SK-N-SH (cell line): ENCODE results near the gene DCP1B. TPM values are rescaled to one million over a fixed set of nuclear protein-coding genes. Genes with fewer than 3 reads are reported as not detected.

ENCODE experiments used
- CTCF ChIA-PET: fragments of 300-600, 350-600 bp; formaldehyde crosslinking; extraction: SDS; loops from one replicate; lab custom pipeline; 2021; lab: Yijun Ruan, JAX
- POLR2A ChIA-PET: fragments of 350-600 bp; sonication (Branson Sonifier 250); formaldehyde crosslinking; extraction: SDS; loops from one replicate; lab custom pipeline; 2020; ENCODE audit warnings: antibody characterized with exemption, inconsistent platforms; lab: Yijun Ruan, JAX
- DNase-seq: peaks from one replicate; pipeline ENCODE4 v3.0.0; 2012
- H2AFZ ChIP-seq: fragments of 200-600 bp; sonication (generic); 2 replicates; pipeline ENCODE4 v1.8.1; 2016; ENCODE audit warnings: antibody characterized with exemption, mild to moderate bottlenecking, low read depth
- H3F3A ChIP-seq: fragments of 200-600 bp; sonication (generic); replicated peaks from 2 replicates; pipeline ENCODE3; 2016; ENCODE audit warnings: antibody characterized with exemption, mild to moderate bottlenecking; ENCODE audit not compliant: insufficient read depth
- H3K27ac ChIP-seq, 2 experiments: fragments of 200-500 bp in 1 of 2; fragments of 200-600 bp in 1 of 2; sonication (Bioruptor generic) in 1 of 2; sonication (generic), shearing (Covaris generic) in 1 of 2; 2 replicates each; pipeline versions ENCODE4 v1.5.1 to v1.6.1; 2014 to 2016; ENCODE audit warnings: low read depth in 2 of 2, inconsistent platforms in 1 of 2, low read length in 1 of 2, mild to moderate bottlenecking in 1 of 2, mixed read lengths in 1 of 2
- H3K27me3 ChIP-seq: fragments of 200-600 bp; sonication (generic), shearing (Covaris generic); 2 replicates; pipeline ENCODE4 v1.6.1; 2016; ENCODE audit warnings: mixed run types; ENCODE audit not compliant: insufficient read depth
- H3K36me3 ChIP-seq, 2 experiments: fragments of 200-500 bp in 1 of 2; fragments of 200-600 bp in 1 of 2; sonication (Bioruptor generic) in 1 of 2; sonication (generic) in 1 of 2; replicated peaks in 1 of 2; 2 replicates each; pipeline versions ENCODE3 to v1.5.1; 2014 to 2016; ENCODE audit warnings: low read length in 1 of 2, mild to moderate bottlenecking in 1 of 2; ENCODE audit not compliant: insufficient read depth in 2 of 2, control insufficient read depth in 1 of 2
- H3K4me1 ChIP-seq, 2 experiments: fragments of 200-500 bp in 1 of 2; fragments of 200-600 bp in 1 of 2; sonication (Bioruptor generic) in 1 of 2; sonication (generic), shearing (Covaris generic) in 1 of 2; 2 replicates each; pipeline versions ENCODE4 v1.5.1 to v1.6.1; 2014 to 2016; ENCODE audit warnings: low read depth in 1 of 2, low read length in 1 of 2, mixed run types in 1 of 2; ENCODE audit not compliant: insufficient read depth in 2 of 2, control insufficient read depth in 1 of 2
- H3K4me2 ChIP-seq: fragments of 200-600 bp; sonication (generic), shearing (Covaris generic); 2 replicates; pipeline ENCODE4 v1.6.1; 2017; ENCODE audit warnings: mixed run types
- H3K4me3 ChIP-seq, 2 experiments: fragments of 200-500 bp in 1 of 2; fragments of 200-600 bp in 1 of 2; sonication (Bioruptor generic) in 1 of 2; sonication (generic), shearing (Covaris generic) in 1 of 2; 2 replicates each; pipeline versions ENCODE4 v1.5.1 to v1.8.1; 2014 to 2016; ENCODE audit warnings: low read depth in 2 of 2, inconsistent platforms in 1 of 2, low read length in 1 of 2, mild to moderate bottlenecking in 1 of 2, mixed read lengths in 1 of 2, moderate library complexity in 1 of 2
- H3K79me2 ChIP-seq: fragments of 200-600 bp; sonication (generic); 2 replicates; pipeline ENCODE4 v1.8.1; 2017; ENCODE audit warnings: mild to moderate bottlenecking; ENCODE audit not compliant: insufficient read depth
- H3K9ac ChIP-seq: fragments of 200-600 bp; sonication (generic); 2 replicates; pipeline ENCODE4 v1.6.1; 2017; ENCODE audit warnings: mixed run types
- H3K9me2 ChIP-seq: fragments of 200-600 bp; sonication (generic); 2 replicates; pipeline ENCODE4 v1.6.1; 2017; ENCODE audit warnings: mixed run types
- H3K9me3 ChIP-seq: fragments of 200-600 bp; sonication (generic); 2 replicates; pipeline ENCODE4 v1.6.1; 2017; ENCODE audit warnings: mixed run types, mild to moderate bottlenecking, moderate library complexity
- H4K20me1 ChIP-seq: fragments of 200-600 bp; sonication (generic); 2 replicates; pipeline ENCODE4 v1.6.1; 2017; ENCODE audit warnings: mild to moderate bottlenecking, mixed run types; ENCODE audit not compliant: insufficient read depth
- JUND ChIP-seq: IDR thresholded peaks from 2 replicates; pipeline ENCODE4 v1.4.0; 2012
- TAF1 ChIP-seq: IDR thresholded peaks from 2 replicates; pipeline ENCODE4 v1.6.1; 2012; ENCODE audit warnings: low read depth, mild to moderate bottlenecking, low read length, moderate library complexity, borderline replicate concordance
- USF1 ChIP-seq: IDR thresholded peaks from 2 replicates; pipeline ENCODE4 v1.4.0; 2012; ENCODE audit warnings: low read depth, borderline replicate concordance
- USF2 ChIP-seq: fragments of 150-350 bp; IDR thresholded peaks from 2 replicates; pipeline ENCODE4 v1.6.1; 2017; ENCODE audit warnings: antibody characterized with exemption, low read length, low read depth, borderline replicate concordance
- ZBTB33 ChIP-seq: IDR thresholded peaks from 2 replicates; pipeline ENCODE4 v1.4.0; 2012; ENCODE audit warnings: low read depth, borderline replicate concordance
- WGBS: methylation state at CpG from one replicate; pipeline ENCODE4 v1.1.6; 2017; ENCODE audit warnings: low lambda C conversion rate; 5-methylcytosine and 5-hydroxymethylcytosine counted together
- polyA plus RNA-seq, 3 experiments: library from polyadenylated mRNA; depleted of rRNA; stranded (reverse); fragments of >200 nt; gene quantifications; 2 replicates each; pipeline ENCODE4 v1.2.3, GENCODE V29; 2012
- TF ChIP-seq, protein P1 (sequence below): IDR thresholded peaks from 2 replicates; pipeline ENCODE4 v1.6.1; 2012; ENCODE audit warnings: mild to moderate bottlenecking, low read depth, low read length, moderate library complexity

DCP1B gene
- polyA plus RNA-seq, 1 of the 3 experiments (the other 2 are of a cell fraction): 18.8 TPM

DNA sequence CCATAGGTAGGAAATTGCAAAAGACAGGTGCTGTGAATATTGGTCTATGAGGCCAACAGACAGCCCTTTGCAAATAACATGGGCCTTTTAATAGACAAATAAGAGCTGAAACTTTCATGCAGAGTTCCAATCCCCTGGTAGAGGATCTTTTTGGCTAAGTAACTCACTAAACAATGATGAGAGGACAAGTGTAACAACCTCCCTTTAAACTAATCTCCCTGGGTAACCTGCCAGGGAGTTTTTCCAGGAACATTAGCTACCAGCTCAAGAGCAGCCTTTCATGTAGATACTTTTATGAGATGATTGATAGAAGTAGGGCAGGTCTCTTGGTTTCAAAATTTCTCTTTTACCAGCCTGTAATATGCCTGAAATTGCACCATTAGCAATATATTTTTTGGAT lies 34.8 kb upstream of the DCP1B start:
- POLR2A ChIA-PET: no interaction called here
- DNase-seq: no peak
- H3K9ac ChIP-seq: no peak overlapping the region
- no peak overlapping the region for H2AFZ ChIP-seq
- no peak for TF ChIP-seq JUND
- no peak for TF ChIP-seq ZBTB33
- TF ChIP-seq USF1: no peak
- no peak for TF ChIP-seq USF2
- no peak overlapping the region for H3K4me3 ChIP-seq
- no peak overlapping the region for H3K27ac ChIP-seq
- H3K27me3 ChIP-seq: peaks cover 18% of the 10 kb centered on the region; the same call in 1 of the 2 replicates
- H4K20me1 ChIP-seq: no peaks in the 10 kb centered on the region
- H3F3A ChIP-seq: no peaks in the 10 kb centered on the region
- no peaks in the 10 kb centered on the region for H3K36me3 ChIP-seq
- no peak overlapping the region for H3K4me2 ChIP-seq
- H3K9me2 ChIP-seq: no peaks in the 10 kb centered on the region
- peaks cover 0 to 9% of the 10 kb centered on the region in 2 experiments; a peak in 1 of 4 replicates for H3K4me1 ChIP-seq
- no peaks in the 10 kb centered on the region for H3K79me2 ChIP-seq
- CTCF ChIA-PET: interaction anchor here (1.2 to 7.7 kb wide), 2 partner anchors 13 to 544 kb away, joined by 6 to 48 read pairs; no protein-coding TSS in a partner anchor
- no peaks in the 10 kb centered on the region for H3K9me3 ChIP-seq

DNA sequence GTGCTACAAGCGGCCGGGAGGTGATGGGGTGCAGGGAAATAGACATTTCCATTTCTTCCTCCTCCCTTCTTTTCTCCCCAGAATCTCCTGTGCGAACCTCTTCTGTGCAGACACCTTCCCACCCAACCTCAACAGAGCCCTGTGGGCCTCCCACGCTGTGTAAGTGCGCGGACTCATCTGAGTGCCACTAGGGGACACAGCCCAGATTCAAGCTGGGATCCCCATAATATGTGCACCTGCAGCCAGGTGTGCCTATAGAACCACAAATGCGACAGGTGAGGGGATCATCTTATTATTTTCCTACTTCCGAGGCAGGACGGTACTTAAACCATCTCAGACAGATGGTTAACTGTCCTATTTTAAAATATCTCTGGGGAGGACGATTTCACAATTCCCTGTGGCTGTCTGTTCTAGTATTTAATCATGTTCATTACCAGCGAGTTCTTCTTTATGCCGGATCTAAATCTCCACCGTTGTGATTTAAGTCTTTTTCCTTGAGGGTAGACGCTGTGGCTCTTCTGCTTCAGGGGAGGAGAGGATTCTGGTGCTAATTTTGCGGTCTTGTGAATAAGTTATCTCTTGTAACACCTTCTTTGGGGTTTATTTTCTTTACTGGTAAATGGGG lies 31.3 kb upstream of the DCP1B start:
- Histone ChIP-seq H3K4me3 (peak overlapping the region; percentile 35 to 56; a peak in 3 of 4 replicates), H3K9me3 (no peaks in the 10 kb centered on the region), H3K27me3 (peaks cover 22% of the 10 kb centered on the region; the same call in 1 of the 2 replicates)
- WGBS: 67% methylated on average over 15 of the region's 15 CpGs
- POLR2A ChIA-PET: no interaction called here
- DNase-seq: no peak
- TF ChIP-seq, protein P1, sequence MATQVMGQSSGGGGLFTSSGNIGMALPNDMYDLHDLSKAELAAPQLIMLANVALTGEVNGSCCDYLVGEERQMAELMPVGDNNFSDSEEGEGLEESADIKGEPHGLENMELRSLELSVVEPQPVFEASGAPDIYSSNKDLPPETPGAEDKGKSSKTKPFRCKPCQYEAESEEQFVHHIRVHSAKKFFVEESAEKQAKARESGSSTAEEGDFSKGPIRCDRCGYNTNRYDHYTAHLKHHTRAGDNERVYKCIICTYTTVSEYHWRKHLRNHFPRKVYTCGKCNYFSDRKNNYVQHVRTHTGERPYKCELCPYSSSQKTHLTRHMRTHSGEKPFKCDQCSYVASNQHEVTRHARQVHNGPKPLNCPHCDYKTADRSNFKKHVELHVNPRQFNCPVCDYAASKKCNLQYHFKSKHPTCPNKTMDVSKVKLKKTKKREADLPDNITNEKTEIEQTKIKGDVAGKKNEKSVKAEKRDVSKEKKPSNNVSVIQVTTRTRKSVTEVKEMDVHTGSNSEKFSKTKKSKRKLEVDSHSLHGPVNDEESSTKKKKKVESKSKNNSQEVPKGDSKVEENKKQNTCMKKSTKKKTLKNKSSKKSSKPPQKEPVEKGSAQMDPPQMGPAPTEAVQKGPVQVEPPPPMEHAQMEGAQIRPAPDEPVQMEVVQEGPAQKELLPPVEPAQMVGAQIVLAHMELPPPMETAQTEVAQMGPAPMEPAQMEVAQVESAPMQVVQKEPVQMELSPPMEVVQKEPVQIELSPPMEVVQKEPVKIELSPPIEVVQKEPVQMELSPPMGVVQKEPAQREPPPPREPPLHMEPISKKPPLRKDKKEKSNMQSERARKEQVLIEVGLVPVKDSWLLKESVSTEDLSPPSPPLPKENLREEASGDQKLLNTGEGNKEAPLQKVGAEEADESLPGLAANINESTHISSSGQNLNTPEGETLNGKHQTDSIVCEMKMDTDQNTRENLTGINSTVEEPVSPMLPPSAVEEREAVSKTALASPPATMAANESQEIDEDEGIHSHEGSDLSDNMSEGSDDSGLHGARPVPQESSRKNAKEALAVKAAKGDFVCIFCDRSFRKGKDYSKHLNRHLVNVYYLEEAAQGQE: no peak
- no peak for TF ChIP-seq TAF1
- TF ChIP-seq, all 33 proteins: peak for 0
- Histone ChIP-seq H3K4me1 (peaks cover 0 to 11% of the 10 kb centered on the region in 2 experiments; a peak in 1 of 4 replicates), H3K79me2 (no peaks in the 10 kb centered on the region), H2AFZ (peak overlapping the region; percentile 92; the same call in 1 of the 2 replicates), H3K36me3 (no peaks in the 10 kb centered on the region), H3K27ac (no peak overlapping the region; a peak in 1 of 4 replicates), H3F3A (no peaks in the 10 kb centered on the region), H3K4me2 (peak overlapping the region; percentile 76), H4K20me1 (no peaks in the 10 kb centered on the region), H3K9ac (no peak overlapping the region), H3K9me2 (no peaks in the 10 kb centered on the region)
- CTCF ChIA-PET: interaction anchor here (0.6 to 7.7 kb wide), 17 partner anchors 8 to 262 kb away, joined by 3 to 48 read pairs (median 5); no protein-coding TSS in a partner anchor
